GM10248 (cell line): ENCODE results near the gene DLGAP1.

ENCODE experiments used
- CTCF ChIA-PET: fragments of 300-600 bp; sonication (Branson Sonifier 250); formaldehyde crosslinking; extraction: SDS; loops from one replicate; lab custom pipeline; 2021; ENCODE audit warnings: antibody characterized with exemption; lab: Yijun Ruan, JAX
- POLR2A ChIA-PET: fragments of 350-650 bp; sonication (Branson Sonifier 250); formaldehyde crosslinking; extraction: SDS; loops from one replicate; lab custom pipeline; 2020; ENCODE audit warnings: antibody characterized with exemption; lab: Yijun Ruan, JAX
- DNase-seq: peaks from one replicate; pipeline ENCODE4 v3.0.0; 2012; ENCODE audit errors: extremely low spot score
- TF ChIP-seq, protein P1 (sequence below): IDR thresholded peaks from 2 replicates; pipeline ENCODE4 v1.5.1; 2012; ENCODE audit warnings: mild to moderate bottlenecking, low read depth; ENCODE audit errors: extremely low read depth, missing control alignments, control extremely low read depth

Gene DLGAP1

DNA sequence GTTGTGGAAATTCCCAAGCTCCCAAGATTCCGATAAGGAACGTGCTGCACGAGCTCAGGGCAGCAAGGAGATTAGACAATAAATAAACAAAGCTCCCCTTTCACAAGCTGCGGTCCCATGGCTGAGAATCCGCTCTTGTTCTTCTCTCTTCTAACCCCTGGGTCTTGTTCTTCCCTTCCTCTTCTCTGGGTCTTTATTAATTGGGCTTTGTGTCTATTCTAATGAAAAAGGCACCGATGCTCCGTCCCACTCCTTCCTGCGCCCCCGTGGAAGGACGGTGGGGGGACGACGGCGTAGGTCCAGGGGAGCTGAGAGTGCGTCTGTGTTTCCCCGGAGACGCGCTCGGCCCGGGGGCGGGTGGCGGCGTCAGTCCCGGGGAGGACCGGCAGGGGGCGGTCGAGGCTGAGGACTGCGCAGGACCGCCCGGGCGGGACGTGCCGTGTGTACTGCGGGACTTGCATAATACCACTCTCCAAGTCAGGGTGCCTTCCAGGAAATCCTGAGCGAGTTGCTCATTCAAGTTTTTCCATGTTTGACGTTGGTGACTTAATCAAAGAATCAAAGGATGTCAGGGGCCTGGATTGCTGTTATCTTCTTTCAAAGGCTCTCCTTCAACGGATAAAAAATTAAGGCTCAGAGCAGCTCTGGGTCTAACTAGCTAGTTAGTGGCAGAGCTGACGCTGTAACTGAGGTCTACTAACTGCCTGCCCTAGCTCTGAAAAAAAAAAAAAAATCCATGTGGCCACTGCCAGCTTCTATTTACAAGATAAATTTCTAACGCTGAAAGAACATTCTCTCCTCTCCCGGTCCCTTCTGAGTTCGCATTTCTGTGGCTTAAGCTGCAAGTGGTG is 683.8 kb downstream of the DLGAP1 start:
- peak; percentile 87 for DNase-seq
- CTCF ChIA-PET = interaction anchor here (0.6 to 2.9 kb wide), 45 partner anchors 9 to 1286 kb away, joined by 3 to 53 read pairs (median 4); no protein-coding TSS in a partner anchor
- POLR2A ChIA-PET = no interaction called here
- TF ChIP-seq, protein P1, sequence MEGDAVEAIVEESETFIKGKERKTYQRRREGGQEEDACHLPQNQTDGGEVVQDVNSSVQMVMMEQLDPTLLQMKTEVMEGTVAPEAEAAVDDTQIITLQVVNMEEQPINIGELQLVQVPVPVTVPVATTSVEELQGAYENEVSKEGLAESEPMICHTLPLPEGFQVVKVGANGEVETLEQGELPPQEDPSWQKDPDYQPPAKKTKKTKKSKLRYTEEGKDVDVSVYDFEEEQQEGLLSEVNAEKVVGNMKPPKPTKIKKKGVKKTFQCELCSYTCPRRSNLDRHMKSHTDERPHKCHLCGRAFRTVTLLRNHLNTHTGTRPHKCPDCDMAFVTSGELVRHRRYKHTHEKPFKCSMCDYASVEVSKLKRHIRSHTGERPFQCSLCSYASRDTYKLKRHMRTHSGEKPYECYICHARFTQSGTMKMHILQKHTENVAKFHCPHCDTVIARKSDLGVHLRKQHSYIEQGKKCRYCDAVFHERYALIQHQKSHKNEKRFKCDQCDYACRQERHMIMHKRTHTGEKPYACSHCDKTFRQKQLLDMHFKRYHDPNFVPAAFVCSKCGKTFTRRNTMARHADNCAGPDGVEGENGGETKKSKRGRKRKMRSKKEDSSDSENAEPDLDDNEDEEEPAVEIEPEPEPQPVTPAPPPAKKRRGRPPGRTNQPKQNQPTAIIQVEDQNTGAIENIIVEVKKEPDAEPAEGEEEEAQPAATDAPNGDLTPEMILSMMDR = peak; percentile 89

DNA sequence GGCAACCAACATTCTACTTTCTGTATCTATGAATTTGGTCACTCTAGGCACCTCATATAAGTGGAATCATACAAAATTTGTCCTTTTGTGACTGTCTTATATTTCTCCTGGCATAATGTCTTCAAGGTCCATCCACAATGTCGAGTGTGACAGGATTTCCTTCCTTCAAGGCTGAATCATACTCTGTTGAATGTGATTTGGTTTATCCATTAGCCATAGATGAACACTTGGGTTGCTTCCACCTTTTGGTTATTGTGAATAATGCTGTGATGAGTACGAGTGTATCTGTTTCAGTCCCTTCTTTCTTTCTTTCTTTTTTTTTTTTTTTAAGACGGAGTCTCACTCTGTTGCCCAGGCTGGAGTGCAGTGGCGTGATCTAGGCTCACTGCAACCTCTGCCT is 693.8 kb downstream of the DLGAP1 start:
- TF ChIP-seq, protein P1 = no peak
- no peak for DNase-seq
- CTCF ChIA-PET = interaction anchor here (4.5 kb wide), 1 partner anchor 10 kb away, joined by 21 read pairs; no protein-coding TSS in a partner anchor

DNA sequence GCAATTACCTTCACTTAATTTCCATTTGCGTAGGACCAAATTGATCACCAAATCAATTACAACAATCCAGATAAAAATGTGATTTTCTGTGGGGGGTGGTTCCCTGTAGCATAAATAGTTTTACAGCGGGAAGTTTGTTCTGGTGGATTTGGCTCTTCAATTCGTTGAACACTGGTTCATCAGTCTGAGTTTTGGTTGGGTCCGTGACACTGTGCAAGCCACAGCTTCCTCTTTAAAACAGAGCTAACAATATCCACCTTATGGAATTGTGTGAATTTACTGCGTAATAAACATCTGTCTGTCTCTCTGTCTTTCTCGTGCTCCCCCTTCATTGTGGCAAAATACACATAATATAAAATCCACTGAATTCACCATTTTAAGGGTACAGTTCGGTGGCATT is 694.4 kb downstream of the DLGAP1 start:
- TF ChIP-seq, protein P1 = no peak
- ChIA-PET CTCF (interaction anchor here (4.5 kb wide), 1 partner anchor 11 kb away, joined by 21 read pairs; no protein-coding TSS in a partner anchor), POLR2A (no interaction called here)
- DNase-seq = no peak

More for the DNA sequence above, 693.8 kb downstream of the DLGAP1 start:
- POLR2A ChIA-PET = no interaction called here

DNA sequence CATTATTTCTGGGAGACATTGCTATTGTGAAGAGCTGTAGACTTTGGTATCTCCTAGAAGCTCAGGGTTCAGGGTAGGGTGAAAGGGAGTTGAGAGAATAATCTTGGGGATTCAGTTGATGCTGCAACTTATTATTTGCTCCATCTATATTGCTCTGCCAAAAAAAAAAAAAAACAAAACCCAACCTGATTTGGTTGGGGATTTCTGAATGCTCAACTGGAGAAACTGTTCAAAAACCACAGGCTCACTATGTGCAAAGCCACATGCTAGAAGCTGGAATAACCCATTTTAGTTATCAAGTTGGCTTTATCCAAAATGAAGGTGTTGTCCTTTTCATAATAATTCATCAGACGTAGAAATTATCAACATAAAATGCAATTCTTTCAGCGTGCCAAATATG is 696.0 kb downstream of the DLGAP1 start:
- POLR2A ChIA-PET = no interaction called here
- no peak for DNase-seq
- TF ChIP-seq, protein P1 = no peak
- CTCF ChIA-PET = interaction anchor here (1.1 to 4.5 kb wide), 3 partner anchors 9 to 110 kb away, joined by 3 to 21 read pairs (median 8); no protein-coding TSS in a partner anchor

DNA sequence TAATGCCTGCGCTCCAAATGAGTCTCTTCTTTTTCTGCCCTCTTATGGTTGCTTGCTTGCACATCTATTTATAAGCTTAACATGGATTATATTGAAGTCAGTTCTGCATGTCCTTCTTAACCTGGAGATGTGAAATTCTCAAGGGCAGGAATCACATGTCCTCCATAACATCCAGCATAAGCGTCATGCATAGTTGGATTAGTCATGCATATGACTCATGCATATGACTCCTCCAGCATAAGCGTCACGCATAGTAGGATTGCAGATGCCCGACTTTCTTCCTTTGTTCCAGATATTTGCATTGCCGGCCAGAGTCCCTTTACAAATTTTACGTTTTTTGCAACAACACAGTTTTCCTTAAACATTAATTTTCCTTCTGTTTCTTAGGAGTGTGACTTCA is 696.6 kb downstream of the DLGAP1 start:
- POLR2A ChIA-PET = no interaction called here
- DNase-seq = no peak
- TF ChIP-seq, protein P1 = no peak
- CTCF ChIA-PET = interaction anchor here (1.1 to 4.5 kb wide), 3 partner anchors 9 to 111 kb away, joined by 3 to 21 read pairs (median 8); no protein-coding TSS in a partner anchor

DNA sequence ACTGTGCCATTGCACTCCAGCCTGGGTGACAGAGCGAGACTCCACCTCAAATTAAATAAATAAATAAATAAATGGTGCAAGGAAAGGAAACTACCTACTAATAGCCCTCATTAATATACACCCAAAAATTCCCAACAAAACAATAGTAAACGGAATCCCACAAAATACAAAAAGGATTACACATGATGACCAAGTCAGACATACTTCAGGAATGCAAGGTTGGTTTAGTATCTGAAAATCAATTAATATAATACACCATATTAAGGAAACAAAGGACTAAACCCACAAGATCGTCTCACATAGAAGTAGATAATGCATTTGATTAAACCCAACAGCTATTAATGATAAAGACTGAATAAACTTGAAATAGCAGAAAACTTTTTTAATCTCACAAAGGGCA is 697.7 kb downstream of the DLGAP1 start:
- TF ChIP-seq, protein P1 = no peak
- DNase-seq = no peak
- ChIA-PET POLR2A (no interaction called here), CTCF (interaction anchor here (4.5 kb wide), 1 partner anchor 14 kb away, joined by 21 read pairs; no protein-coding TSS in a partner anchor)
